GM10847 (cell line): ENCODE data around the gene CDK6.

Experiments
- POLR2A ChIP-seq: IDR thresholded peaks from 2 replicates; pipeline ENCODE4 v1.6.1; 2011; ENCODE audit not compliant: insufficient read length; ENCODE audit errors: extremely low read depth

The CDK6 gene

GRCh38 chr7:92650391-92650790 is 186.0 kb downstream of the CDK6 start:
- no peak for TF ChIP-seq POLR2A

GRCh38 chr7:92648067-92648466 is 188.3 kb downstream of the CDK6 start:
- TF ChIP-seq POLR2A, result no peak

- TF ChIP-seq POLR2A, result no peak
Measured at GRCh38 chr7:92647652-92648051, 188.7 kb downstream of the CDK6 start.

GRCh38 chr7:92647011-92647625 is 189.3 kb downstream of the CDK6 start:
- no peak for TF ChIP-seq POLR2A

- no peak for TF ChIP-seq POLR2A
Measured at GRCh38 chr7:92645114-92646061, 191.0 kb downstream of the CDK6 start.

GRCh38 chr7:92644406-92645113 is 191.8 kb downstream of the CDK6 start:
- no peak for TF ChIP-seq POLR2A

GRCh38 chr7:92643821-92644220 is 192.6 kb downstream of the CDK6 start:
- no peak for TF ChIP-seq POLR2A

GRCh38 chr7:92641921-92642511 is 194.4 kb downstream of the CDK6 start:
- no peak for TF ChIP-seq POLR2A

GRCh38 chr7:92639966-92640365 is 196.4 kb downstream of the CDK6 start:
- TF ChIP-seq POLR2A, result no peak

GRCh38 chr7:92639213-92639896 is 197.0 kb downstream of the CDK6 start:
- no peak for TF ChIP-seq POLR2A

GRCh38 chr7:92636018-92636560 is 200.3 kb downstream of the CDK6 start:
- no peak for TF ChIP-seq POLR2A

- no peak for TF ChIP-seq POLR2A
Measured at GRCh38 chr7:92635538-92635937, 200.8 kb downstream of the CDK6 start.

- no peak for TF ChIP-seq POLR2A
Measured at GRCh38 chr7:92634924-92635519, 201.4 kb downstream of the CDK6 start.

- no peak for TF ChIP-seq POLR2A
Measured at GRCh38 chr7:92634205-92634604, 202.2 kb downstream of the CDK6 start.
